Gastrocnemius medialis (tissue), 4 donors: ENCODE data around the gene DLAT.

Experiments used
- CTCF ChIP-seq, 5 experiments: fragments of 450-650 bp in 3 of 5; fragments of 200-600 bp in 2 of 5; sonication (generic) in 2 of 5; IDR thresholded peaks in 4 of 5; conservative IDR thresholded peaks in 1 of 5; 1 replicate in 4 of 5; 2 replicates in 1 of 5; pipeline ENCODE4 v1.5.1; 2016 to 2019; ENCODE audit warnings: antibody characterized with exemption in 5 of 5, mild to moderate bottlenecking in 3 of 5, moderate library complexity in 3 of 5
- POLR2A ChIP-seq, 2 donors: fragments of 450-650 bp; IDR thresholded peaks; one replicate each; pipeline ENCODE4 v1.6.1; 2017; ENCODE audit warnings: antibody characterized with exemption in 2 of 2, mild to moderate bottlenecking in 2 of 2, moderate library complexity in 2 of 2

GRCh38 chr11:112062923-112063322, 37.7 kb downstream of the DLAT start:
- TF ChIP-seq CTCF (IDR thresholded peaks at IDR 0.05 in 4 of 5, conservative IDR thresholded peaks at IDR 0.05 in 1 of 5), result no peak
- TF ChIP-seq POLR2A (IDR thresholded peaks at IDR 0.05), result no peak
